Neural cell (in vitro differentiated cells): Measurements from ENCODE around the gene STKLD1. TPM values are rescaled to one million over a fixed set of nuclear protein-coding genes. Genes with fewer than 3 reads are reported as not detected.

Experiments used
- H2AFZ ChIP-seq: fragments of 200-600, 300-800 bp; sonication (generic), shearing (Covaris generic); 2 replicates; pipeline ENCODE4 v1.6.0; 2014; ENCODE audit warnings: low read depth, mild to moderate bottlenecking, antibody characterized with exemption, low read length, moderate library complexity
- H3F3A ChIP-seq: fragments of 200-600 bp; shearing (Covaris generic); 2 replicates; pipeline ENCODE4 v1.6.1; 2016; ENCODE audit warnings: mild to moderate bottlenecking, moderate library complexity, mixed read lengths, antibody characterized with exemption, low read length; ENCODE audit not compliant: insufficient read depth, poor library complexity, severe bottlenecking
- H3K27ac ChIP-seq: fragments of 200-600, 300-800 bp; sonication (generic), shearing (Covaris generic); 2 replicates; pipeline ENCODE4 v1.5.1; 2014; ENCODE audit warnings: mild to moderate bottlenecking, low read length, moderate library complexity
- H3K27me3 ChIP-seq: fragments of 300-800, 200-600 bp; sonication (generic), shearing (Covaris generic); 2 replicates; pipeline ENCODE4 v1.6.0; 2014; ENCODE audit warnings: mild to moderate bottlenecking, low read depth, low read length, moderate library complexity; ENCODE audit not compliant: insufficient read depth
- H3K36me3 ChIP-seq: fragments of 300-800, 200-600 bp; sonication (generic), shearing (Covaris generic); 2 replicates; pipeline ENCODE4 v1.5.1; 2014; ENCODE audit warnings: mild to moderate bottlenecking, antibody characterized with exemption, low read length, moderate library complexity; ENCODE audit not compliant: insufficient read depth
- H3K4me2 ChIP-seq: fragments of 300-800, 200-600 bp; sonication (generic), shearing (Covaris generic); 2 replicates; pipeline ENCODE4 v1.6.0; 2014; ENCODE audit warnings: mild to moderate bottlenecking, low read length
- H3K4me3 ChIP-seq: fragments of 300-800, 200-600 bp; sonication (generic), shearing (Covaris generic); 2 replicates; pipeline ENCODE4 v1.5.1; 2014; ENCODE audit warnings: mild to moderate bottlenecking, low read length, moderate library complexity
- H3K79me2 ChIP-seq: fragments of 200-600 bp; shearing (Covaris generic); replicated peaks from 2 replicates; pipeline ENCODE4 v1.6.0; 2014; ENCODE audit warnings: mild to moderate bottlenecking, low read length, moderate library complexity; ENCODE audit not compliant: insufficient read depth
- H3K9ac ChIP-seq: fragments of 300-800, 200-600 bp; sonication (generic), shearing (Covaris generic); 2 replicates; pipeline ENCODE4 v1.6.1; 2016; ENCODE audit warnings: mild to moderate bottlenecking, low read length, mixed read lengths
- H3K9me2 ChIP-seq: fragments of 200-600 bp; shearing (Covaris generic); 2 replicates; pipeline ENCODE4 v1.6.1; 2016; ENCODE audit warnings: mild to moderate bottlenecking, low read length, mixed read lengths; ENCODE audit not compliant: insufficient read depth
- H3K9me3 ChIP-seq: fragments of 200-600, 300-800 bp; sonication (generic), shearing (Covaris generic); 2 replicates; pipeline ENCODE4 v1.6.1; 2016; ENCODE audit warnings: mild to moderate bottlenecking, mixed run types, low read length, moderate library complexity, mixed read lengths
- H4K20me1 ChIP-seq: fragments of 200-600 bp; shearing (Covaris generic); 2 replicates; pipeline ENCODE4 v1.6.1; 2016; ENCODE audit warnings: mild to moderate bottlenecking, mixed run types; ENCODE audit not compliant: insufficient read depth
- EP300 ChIP-seq: fragments of 450-650 bp; conservative IDR thresholded peaks from 2 replicates; pipeline ENCODE4 v1.6.1; 2014; ENCODE audit warnings: antibody characterized with exemption, mild to moderate bottlenecking, moderate library complexity; ENCODE audit not compliant: poor library complexity, severe bottlenecking
- EZH2 ChIP-seq: fragments of 200-600, 300-800 bp; shearing (Covaris generic), sonication (generic); IDR thresholded peaks from 2 replicates; pipeline ENCODE4 v1.6.1; 2014; ENCODE audit warnings: antibody characterized with exemption, low read length, borderline replicate concordance, mild to moderate bottlenecking; ENCODE audit not compliant: insufficient read depth, poor library complexity, severe bottlenecking
- MXI1 ChIP-seq: fragments of 450-650 bp; conservative IDR thresholded peaks from 2 replicates; pipeline ENCODE4 v1.6.1; 2014; ENCODE audit warnings: antibody characterized with exemption, mild to moderate bottlenecking; ENCODE audit not compliant: poor library complexity, severe bottlenecking
- POLR2AphosphoS5 ChIP-seq: IDR thresholded peaks from 2 replicates; pipeline ENCODE4 v1.6.1; 2012
- RAD21 ChIP-seq: fragments of 450-650 bp; conservative IDR thresholded peaks from 2 replicates; pipeline ENCODE4 v1.6.1; 2014; ENCODE audit warnings: antibody characterized with exemption, mild to moderate bottlenecking, moderate library complexity
- SMC3 ChIP-seq: fragments of 450-650 bp; conservative IDR thresholded peaks from 2 replicates; pipeline ENCODE4 v1.6.1; 2014; ENCODE audit warnings: antibody characterized with exemption, mild to moderate bottlenecking, moderate library complexity; ENCODE audit not compliant: poor library complexity
- TAF1 ChIP-seq: IDR thresholded peaks from 2 replicates; pipeline ENCODE4 v1.6.1; 2012; ENCODE audit warnings: low read depth
- polyA plus RNA-seq: library from polyadenylated mRNA; depleted of rRNA; stranded (reverse); fragments of >200 nt; gene quantifications from 2 replicates; pipeline ENCODE4 v1.2.3, GENCODE V29; 2014
- TF ChIP-seq, protein P1 (sequence below): IDR thresholded peaks from 2 replicates; pipeline ENCODE4 v1.6.1; 2012; ENCODE audit warnings: borderline replicate concordance
- TF ChIP-seq, protein P2 (sequence below): fragments of 450-650 bp; IDR thresholded peaks from 2 replicates; pipeline ENCODE4 v1.5.1; 2014; ENCODE audit warnings: antibody characterized with exemption, mild to moderate bottlenecking, moderate library complexity; ENCODE audit not compliant: poor library complexity, severe bottlenecking

The STKLD1 gene
- polyA plus RNA-seq, 1 donor from 2014 or later, result 1.1 TPM

DNA sequence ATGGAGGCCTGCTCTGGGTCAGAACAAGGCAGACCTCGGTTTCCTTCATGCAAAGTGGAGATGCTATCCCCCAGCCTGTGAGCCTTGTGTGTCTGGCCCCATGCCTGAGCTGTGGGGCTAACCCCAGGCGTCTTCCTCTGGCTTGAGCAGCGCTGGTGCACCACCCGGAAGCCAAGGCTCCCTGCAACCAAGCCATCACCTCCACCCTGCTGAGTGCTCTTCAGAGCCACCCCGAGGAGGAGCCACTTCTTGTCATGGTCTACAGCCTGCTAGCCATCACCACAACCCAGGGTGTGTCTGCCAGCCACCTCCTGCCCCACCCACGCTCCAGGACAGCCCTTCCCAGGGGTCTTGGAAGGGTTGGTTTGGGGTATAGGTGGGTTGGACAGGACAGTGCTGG, 25.4 kb downstream of the STKLD1 start:
- Histone ChIP-seq H3K4me3 (no peak overlapping the region), H3K4me2 (no peak overlapping the region), H3K9me2 (no peaks in the 10 kb centered on the region), H3K36me3 (no peaks in the 10 kb centered on the region), H3K79me2 (no peaks in the 10 kb centered on the region), H4K20me1 (no peaks in the 10 kb centered on the region), H3K27ac (no peak overlapping the region), H3K27me3 (no peaks in the 10 kb centered on the region), H3K9ac (no peak overlapping the region), H2AFZ (no peak overlapping the region), H3F3A (no peaks in the 10 kb centered on the region), H3K9me3 (no peaks in the 10 kb centered on the region)
- TF ChIP-seq TAF1, result no peak

DNA sequence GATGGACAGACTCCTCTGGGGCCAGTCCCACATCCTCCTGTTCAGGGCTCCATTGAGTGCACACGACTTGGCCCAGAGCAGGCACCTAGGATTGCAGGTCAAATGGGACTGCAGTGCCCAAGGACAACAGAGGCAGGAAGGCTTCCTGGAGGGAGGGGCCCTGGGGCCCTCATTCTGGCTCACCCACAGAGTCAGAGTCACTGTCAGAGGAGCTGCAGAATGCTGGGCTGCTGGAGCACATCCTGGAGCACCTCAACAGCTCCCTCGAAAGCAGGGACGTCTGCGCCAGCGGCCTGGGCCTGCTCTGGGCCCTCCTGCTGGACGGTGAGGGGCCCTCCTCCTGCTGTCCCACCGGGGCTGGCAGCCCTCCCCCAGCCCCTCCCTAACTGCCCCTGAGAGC, 26.5 kb downstream of the STKLD1 start:
- H3K79me2 ChIP-seq, result no peaks in the 10 kb centered on the region
- TF ChIP-seq, protein P1, sequence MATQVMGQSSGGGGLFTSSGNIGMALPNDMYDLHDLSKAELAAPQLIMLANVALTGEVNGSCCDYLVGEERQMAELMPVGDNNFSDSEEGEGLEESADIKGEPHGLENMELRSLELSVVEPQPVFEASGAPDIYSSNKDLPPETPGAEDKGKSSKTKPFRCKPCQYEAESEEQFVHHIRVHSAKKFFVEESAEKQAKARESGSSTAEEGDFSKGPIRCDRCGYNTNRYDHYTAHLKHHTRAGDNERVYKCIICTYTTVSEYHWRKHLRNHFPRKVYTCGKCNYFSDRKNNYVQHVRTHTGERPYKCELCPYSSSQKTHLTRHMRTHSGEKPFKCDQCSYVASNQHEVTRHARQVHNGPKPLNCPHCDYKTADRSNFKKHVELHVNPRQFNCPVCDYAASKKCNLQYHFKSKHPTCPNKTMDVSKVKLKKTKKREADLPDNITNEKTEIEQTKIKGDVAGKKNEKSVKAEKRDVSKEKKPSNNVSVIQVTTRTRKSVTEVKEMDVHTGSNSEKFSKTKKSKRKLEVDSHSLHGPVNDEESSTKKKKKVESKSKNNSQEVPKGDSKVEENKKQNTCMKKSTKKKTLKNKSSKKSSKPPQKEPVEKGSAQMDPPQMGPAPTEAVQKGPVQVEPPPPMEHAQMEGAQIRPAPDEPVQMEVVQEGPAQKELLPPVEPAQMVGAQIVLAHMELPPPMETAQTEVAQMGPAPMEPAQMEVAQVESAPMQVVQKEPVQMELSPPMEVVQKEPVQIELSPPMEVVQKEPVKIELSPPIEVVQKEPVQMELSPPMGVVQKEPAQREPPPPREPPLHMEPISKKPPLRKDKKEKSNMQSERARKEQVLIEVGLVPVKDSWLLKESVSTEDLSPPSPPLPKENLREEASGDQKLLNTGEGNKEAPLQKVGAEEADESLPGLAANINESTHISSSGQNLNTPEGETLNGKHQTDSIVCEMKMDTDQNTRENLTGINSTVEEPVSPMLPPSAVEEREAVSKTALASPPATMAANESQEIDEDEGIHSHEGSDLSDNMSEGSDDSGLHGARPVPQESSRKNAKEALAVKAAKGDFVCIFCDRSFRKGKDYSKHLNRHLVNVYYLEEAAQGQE, result no peak
- no peak for TF ChIP-seq TAF1
- TF ChIP-seq RAD21, result no peak
- TF ChIP-seq SMC3, result no peak
- TF ChIP-seq MXI1, result no peak
- TF ChIP-seq EP300, result no peak
- no peak for TF ChIP-seq POLR2AphosphoS5
- TF ChIP-seq EZH2, result no peak
- TF ChIP-seq, protein P2, sequence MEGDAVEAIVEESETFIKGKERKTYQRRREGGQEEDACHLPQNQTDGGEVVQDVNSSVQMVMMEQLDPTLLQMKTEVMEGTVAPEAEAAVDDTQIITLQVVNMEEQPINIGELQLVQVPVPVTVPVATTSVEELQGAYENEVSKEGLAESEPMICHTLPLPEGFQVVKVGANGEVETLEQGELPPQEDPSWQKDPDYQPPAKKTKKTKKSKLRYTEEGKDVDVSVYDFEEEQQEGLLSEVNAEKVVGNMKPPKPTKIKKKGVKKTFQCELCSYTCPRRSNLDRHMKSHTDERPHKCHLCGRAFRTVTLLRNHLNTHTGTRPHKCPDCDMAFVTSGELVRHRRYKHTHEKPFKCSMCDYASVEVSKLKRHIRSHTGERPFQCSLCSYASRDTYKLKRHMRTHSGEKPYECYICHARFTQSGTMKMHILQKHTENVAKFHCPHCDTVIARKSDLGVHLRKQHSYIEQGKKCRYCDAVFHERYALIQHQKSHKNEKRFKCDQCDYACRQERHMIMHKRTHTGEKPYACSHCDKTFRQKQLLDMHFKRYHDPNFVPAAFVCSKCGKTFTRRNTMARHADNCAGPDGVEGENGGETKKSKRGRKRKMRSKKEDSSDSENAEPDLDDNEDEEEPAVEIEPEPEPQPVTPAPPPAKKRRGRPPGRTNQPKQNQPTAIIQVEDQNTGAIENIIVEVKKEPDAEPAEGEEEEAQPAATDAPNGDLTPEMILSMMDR, result no peak
- no peaks in the 10 kb centered on the region for H3K27me3 ChIP-seq
- no peak overlapping the region for H3K9ac ChIP-seq
- no peaks in the 10 kb centered on the region for H3F3A ChIP-seq
- no peak overlapping the region for H3K4me3 ChIP-seq
- no peaks in the 10 kb centered on the region for H3K9me2 ChIP-seq
- H3K36me3 ChIP-seq, result no peaks in the 10 kb centered on the region
- H3K27ac ChIP-seq, result no peak overlapping the region
- no peak overlapping the region for H3K4me2 ChIP-seq
- no peak overlapping the region for H2AFZ ChIP-seq
- H4K20me1 ChIP-seq, result no peaks in the 10 kb centered on the region
- H3K9me3 ChIP-seq, result no peaks in the 10 kb centered on the region

GRCh38 chr9:133403766-133404453, 27.7 kb downstream of the STKLD1 start:
- no peaks in the 10 kb centered on the region for H3F3A ChIP-seq
- H3K27me3 ChIP-seq, result no peaks in the 10 kb centered on the region
- no peaks in the 10 kb centered on the region for H3K79me2 ChIP-seq
- no peaks in the 10 kb centered on the region for H3K9me2 ChIP-seq
- no peak overlapping the region for H3K4me2 ChIP-seq
- no peak overlapping the region for H2AFZ ChIP-seq
- H4K20me1 ChIP-seq, result no peaks in the 10 kb centered on the region
- H3K9me3 ChIP-seq, result no peaks in the 10 kb centered on the region
- H3K9ac ChIP-seq, result no peak overlapping the region
- no peak overlapping the region for H3K27ac ChIP-seq
- no peak overlapping the region for H3K4me3 ChIP-seq
- H3K36me3 ChIP-seq, result no peaks in the 10 kb centered on the region
- TF ChIP-seq POLR2AphosphoS5 (no peak), MXI1 (no peak), EP300 (no peak)
- TF ChIP-seq, protein P2, result peak; percentile 18
- TF ChIP-seq, protein P1, result no peak
